Upper lobe of right lung (tissue), 1 donor: ENCODE measurements around the gene F2RL2. TPM values are rescaled to one million over a fixed set of nuclear protein-coding genes. Genes with fewer than 3 reads are reported as not detected.

Experiments used
- ATAC-seq: fragments of 200-7000 bp; cut with Tn5 transposase; one replicate; pipeline ENCODE4 v1.9.1; 2020; ENCODE audit warnings: mild to moderate bottlenecking, moderate library complexity
- DNase-seq: peaks from one replicate; pipeline ENCODE4 v3.0.0-alpha.2; 2020
- H3K27ac ChIP-seq: fragments of 200-600 bp; one replicate; pipeline ENCODE4 v1.8.0; 2022
- H3K27me3 ChIP-seq: fragments of 200-600 bp; one replicate; pipeline ENCODE4 v1.8.0; 2022; ENCODE audit warnings: mild to moderate bottlenecking
- H3K36me3 ChIP-seq: fragments of 200-600 bp; one replicate; pipeline ENCODE4 v1.8.0; 2022
- H3K4me1 ChIP-seq: fragments of 200-600 bp; one replicate; pipeline ENCODE4 v1.8.0; 2022
- H3K4me3 ChIP-seq: fragments of 200-600 bp; one replicate; pipeline ENCODE4 v1.8.0; 2022; ENCODE audit warnings: mild to moderate bottlenecking
- H3K9me3 ChIP-seq: fragments of 200-600 bp; one replicate; pipeline ENCODE4 v1.8.0; 2022
- CTCF ChIP-seq: fragments of 200-600 bp; IDR thresholded peaks from one replicate; pipeline ENCODE4 v1.8.0; 2022; ENCODE audit warnings: antibody characterized with exemption
- intact Hi-C: fragments of 100-400 bp; cut with DNase I; formaldehyde crosslinking; loops from one replicate; pipeline ENCODE4 v1.11.0; 2022
- total RNA-seq: library from RNA; stranded (reverse); fragmentation: NEBNext Ultra II Directional; extraction: Animal tissue kit (Norgen Biotek cat#: 25700); gene quantifications from one replicate; pipeline ENCODE4 v1.2.1, GENCODE V29; 2021
- donor health status: DM: no; HTN: yes; CAD: no; lungs with severe emphysema.

The F2RL2 gene
- total RNA-seq, 1 donor from 2014 or later = 1.2 TPM

- no peak for TF ChIP-seq CTCF
- Histone ChIP-seq H3K4me3 (no peak overlapping the region), H3K4me1 (no peaks in the 10 kb centered on the region), H3K27me3 (no peaks in the 10 kb centered on the region), H3K36me3 (peaks cover 3% of the 10 kb centered on the region), H3K9me3 (no peaks in the 10 kb centered on the region), H3K27ac (no peak overlapping the region)
- no peak for ATAC-seq
- intact Hi-C loops = no loop called here
- no peak for DNase-seq
These were observed 10.3 kb downstream of the F2RL2 start for GRCh38 chr5:76612942-76613341.

- Histone ChIP-seq H3K4me3 (no peak overlapping the region), H3K27me3 (no peaks in the 10 kb centered on the region), H3K27ac (no peak overlapping the region), H3K4me1 (no peaks in the 10 kb centered on the region), H3K9me3 (no peaks in the 10 kb centered on the region), H3K36me3 (peaks cover 9% of the 10 kb centered on the region)
- no peak for DNase-seq
- no peak for ATAC-seq
- intact Hi-C loops = no loop called here
- no peak for TF ChIP-seq CTCF
These were observed 13.0 kb downstream of the F2RL2 start for GRCh38 chr5:76610196-76610595.

GRCh38 chr5:76608833-76609232, 14.4 kb downstream of the F2RL2 start:
- H3K27me3 ChIP-seq = no peaks in the 10 kb centered on the region
- H3K4me1 ChIP-seq = no peaks in the 10 kb centered on the region
- peaks cover 6% of the 10 kb centered on the region for H3K36me3 ChIP-seq
- intact Hi-C loops = loop anchor here (10.0 kb wide), 1 partner anchor 166 kb away; no protein-coding TSS in a partner anchor
- ATAC-seq (peak; percentile 50), DNase-seq (no peak)
- H3K4me3 ChIP-seq = no peak overlapping the region
- no peaks in the 10 kb centered on the region for H3K9me3 ChIP-seq
- no peak overlapping the region for H3K27ac ChIP-seq
- TF ChIP-seq CTCF = no peak

GRCh38 chr5:76607353-76607871, 15.8 kb downstream of the F2RL2 start:
- Histone ChIP-seq H3K27me3 (no peaks in the 10 kb centered on the region), H3K4me1 (no peaks in the 10 kb centered on the region), H3K9me3 (no peaks in the 10 kb centered on the region), H3K4me3 (no peak overlapping the region), H3K27ac (no peak overlapping the region), H3K36me3 (peaks cover 6% of the 10 kb centered on the region)
- no peak for TF ChIP-seq CTCF
- ATAC-seq (no peak), DNase-seq (no peak)
- intact Hi-C loops = loop anchor here (10.0 kb wide), 1 partner anchor 167 kb away; no protein-coding TSS in a partner anchor

- no peak for ATAC-seq
These were observed 16.5 kb downstream of the F2RL2 start for GRCh38 chr5:76606701-76607100.

More at GRCh38 chr5:76606701-76607100, 16.5 kb downstream of the F2RL2 start:
- Histone ChIP-seq H3K36me3 (peaks cover 6% of the 10 kb centered on the region), H3K4me1 (no peaks in the 10 kb centered on the region), H3K27me3 (no peaks in the 10 kb centered on the region), H3K4me3 (no peak overlapping the region), H3K27ac (no peak overlapping the region), H3K9me3 (no peaks in the 10 kb centered on the region)
- intact Hi-C loops = loop anchor here (10.0 kb wide), 1 partner anchor 168 kb away; no protein-coding TSS in a partner anchor
- DNase-seq = no peak
- TF ChIP-seq CTCF = no peak
